Ectodermal cell (in vitro differentiated cells): ENCODE measurements around the gene C13orf46.

Experiments used
- H3K27ac ChIP-seq: 2 replicates; pipeline ENCODE4 v1.7.0; 2013; ENCODE audit warnings: mild to moderate bottlenecking, low read depth, low read length; ENCODE audit not compliant: insufficient read depth, poor library complexity, severe bottlenecking
- H3K27me3 ChIP-seq: 2 replicates; pipeline ENCODE4 v1.7.0; 2013; ENCODE audit warnings: mild to moderate bottlenecking, low read length; ENCODE audit not compliant: insufficient read depth, control insufficient read depth, poor library complexity, severe bottlenecking
- H3K36me3 ChIP-seq: one replicate; pipeline ENCODE4 v1.7.0; 2013; ENCODE audit warnings: low read length; ENCODE audit not compliant: control insufficient read depth, insufficient read depth
- H3K4me1 ChIP-seq: one replicate; pipeline ENCODE4 v1.7.0; 2013; ENCODE audit warnings: low read length; ENCODE audit not compliant: control insufficient read depth, insufficient read depth
- H3K4me3 ChIP-seq: 2 replicates; pipeline ENCODE4 v1.7.0; 2013; ENCODE audit warnings: low read depth, low read length, control low read depth; ENCODE audit not compliant: insufficient read depth
- H3K9me3 ChIP-seq: 2 replicates; pipeline ENCODE4 v1.7.0; 2013; ENCODE audit warnings: mild to moderate bottlenecking, low read length, moderate library complexity; ENCODE audit not compliant: control insufficient read depth
- WGBS, 2 experiments: methylation state at CpG; one replicate each; pipeline ENCODE4 v1.1.7; 2013; ENCODE audit warnings: missing lambda C conversion rate in 2 of 2; 5-methylcytosine and 5-hydroxymethylcytosine counted together

Gene C13orf46

GRCh38 chr13:113946409-113947181 lies 27.3 kb downstream of the C13orf46 start:
- H3K27me3 ChIP-seq: no peaks in the 10 kb centered on the region
- no peak overlapping the region for H3K27ac ChIP-seq
- H3K9me3 ChIP-seq: no peaks in the 10 kb centered on the region
- no peaks in the 10 kb centered on the region for H3K4me1 ChIP-seq
- no peaks in the 10 kb centered on the region for H3K36me3 ChIP-seq
- 94 to 95% methylated on average over 26 of the region's 26 CpGs for WGBS, 2 experiments
- H3K4me3 ChIP-seq: no peak overlapping the region

GRCh38 chr13:113945857-113946408 lies 27.9 kb downstream of the C13orf46 start:
- Histone ChIP-seq H3K27ac (no peak overlapping the region), H3K9me3 (no peaks in the 10 kb centered on the region), H3K4me3 (no peak overlapping the region), H3K27me3 (no peaks in the 10 kb centered on the region), H3K4me1 (no peaks in the 10 kb centered on the region), H3K36me3 (no peaks in the 10 kb centered on the region)
- WGBS, 2 experiments: 94 to 96% methylated on average over 26 of the region's 26 CpGs

GRCh38 chr13:113943821-113944565 lies 29.9 kb downstream of the C13orf46 start:
- Histone ChIP-seq H3K36me3 (no peaks in the 10 kb centered on the region), H3K4me3 (no peak overlapping the region), H3K27me3 (no peaks in the 10 kb centered on the region), H3K4me1 (no peaks in the 10 kb centered on the region), H3K9me3 (no peaks in the 10 kb centered on the region), H3K27ac (no peak overlapping the region)
- 92% methylated on average over 19 of the region's 19 CpGs for WGBS, 2 experiments

GRCh38 chr13:113942591-113943103 lies 31.2 kb downstream of the C13orf46 start:
- H3K27ac ChIP-seq: no peak overlapping the region
- WGBS, 2 experiments: 96% methylated on average over 23 of the region's 23 CpGs

GRCh38 chr13:113941571-113942191 lies 32.2 kb downstream of the C13orf46 start:
- Histone ChIP-seq H3K36me3 (no peaks in the 10 kb centered on the region), H3K27me3 (no peaks in the 10 kb centered on the region), H3K27ac (no peak overlapping the region), H3K4me1 (peaks cover 11% of the 10 kb centered on the region), H3K9me3 (no peaks in the 10 kb centered on the region), H3K4me3 (no peak overlapping the region)
- WGBS, 2 experiments: 91 to 93% methylated on average over 16 of the region's 16 CpGs

More at GRCh38 chr13:113942591-113943103, 31.2 kb downstream of the C13orf46 start:
- H3K9me3 ChIP-seq: no peaks in the 10 kb centered on the region
- no peaks in the 10 kb centered on the region for H3K27me3 ChIP-seq
- peaks cover 11% of the 10 kb centered on the region for H3K4me1 ChIP-seq
- H3K4me3 ChIP-seq: no peak overlapping the region
- no peaks in the 10 kb centered on the region for H3K36me3 ChIP-seq

- 88 to 89% methylated on average over 16 of the region's 16 CpGs for WGBS, 2 experiments
- no peaks in the 10 kb centered on the region for H3K27me3 ChIP-seq
- no peak overlapping the region for H3K27ac ChIP-seq
Measured at GRCh38 chr13:113939944-113940297, 34.0 kb downstream of the C13orf46 start.

GRCh38 chr13:113939129-113939943 lies 34.5 kb downstream of the C13orf46 start:
- Histone ChIP-seq H3K27me3 (no peaks in the 10 kb centered on the region), H3K4me1 (peaks cover 23% of the 10 kb centered on the region), H3K36me3 (no peaks in the 10 kb centered on the region), H3K4me3 (no peak overlapping the region), H3K9me3 (no peaks in the 10 kb centered on the region), H3K27ac (no peak overlapping the region)
- WGBS, 2 experiments: 92 to 93% methylated on average over 28 of the region's 28 CpGs

More at GRCh38 chr13:113939944-113940297, 34.0 kb downstream of the C13orf46 start:
- Histone ChIP-seq H3K9me3 (no peaks in the 10 kb centered on the region), H3K4me1 (peaks cover 19% of the 10 kb centered on the region), H3K36me3 (no peaks in the 10 kb centered on the region), H3K4me3 (no peak overlapping the region)

- H3K27ac ChIP-seq: no peak overlapping the region
- H3K9me3 ChIP-seq: no peaks in the 10 kb centered on the region
- 83 to 84% methylated on average over 11 of the region's 11 CpGs for WGBS, 2 experiments
- H3K4me3 ChIP-seq: no peak overlapping the region
- no peaks in the 10 kb centered on the region for H3K36me3 ChIP-seq
- H3K4me1 ChIP-seq: peaks cover 23% of the 10 kb centered on the region
- H3K27me3 ChIP-seq: no peaks in the 10 kb centered on the region
Measured at GRCh38 chr13:113938716-113939115, 35.2 kb downstream of the C13orf46 start.

GRCh38 chr13:113938246-113938645 lies 35.6 kb downstream of the C13orf46 start:
- H3K27me3 ChIP-seq: no peaks in the 10 kb centered on the region

More at GRCh38 chr13:113938246-113938645, 35.6 kb downstream of the C13orf46 start:
- Histone ChIP-seq H3K4me3 (no peak overlapping the region), H3K9me3 (no peaks in the 10 kb centered on the region), H3K27ac (no peak overlapping the region), H3K36me3 (no peaks in the 10 kb centered on the region), H3K4me1 (peaks cover 23% of the 10 kb centered on the region)
- 84 to 85% methylated on average over 7 of the region's 7 CpGs for WGBS, 2 experiments
